Measurements from ENCODE around the gene SEL1L3. TPM values are rescaled to one million over a fixed set of nuclear protein-coding genes. Genes with fewer than 3 reads are reported as not detected.

SEL1L3 gene
- total RNA-seq, 1 donor from 2014 or later, result 100 TPM

DNA sequence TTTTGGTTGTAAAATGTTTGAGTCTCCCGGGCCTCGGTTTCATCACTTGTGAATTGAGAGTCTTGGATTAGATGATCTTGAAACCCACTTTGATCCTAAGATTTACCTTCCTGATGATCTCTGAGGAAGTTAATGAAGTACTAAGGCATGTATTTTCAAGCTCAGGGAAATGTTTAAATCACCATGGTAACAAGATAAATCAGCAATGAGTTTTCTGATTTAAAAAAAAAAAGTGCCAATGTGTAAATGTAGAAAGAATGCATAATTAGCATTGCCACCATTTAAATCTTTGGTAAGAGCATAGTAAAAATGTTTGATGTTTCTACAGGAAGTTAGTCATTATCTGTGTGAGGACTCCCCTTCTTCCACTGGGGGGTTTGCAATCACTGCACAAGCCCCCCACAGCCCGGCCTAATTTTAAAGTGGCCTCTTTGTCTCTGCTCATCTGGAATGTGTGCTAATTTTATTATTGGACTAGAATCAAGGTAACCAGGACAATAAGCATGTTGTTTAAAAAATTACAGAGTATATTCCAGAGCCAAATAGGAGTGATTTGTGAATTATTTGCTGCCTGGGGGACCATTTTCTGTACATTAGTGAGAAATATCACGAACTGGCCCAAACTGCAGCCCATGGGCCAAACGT is 113.5 kb downstream of the SEL1L3 start:
- no peak for DNase-seq (ENCODE audit: low spot score)

DNA sequence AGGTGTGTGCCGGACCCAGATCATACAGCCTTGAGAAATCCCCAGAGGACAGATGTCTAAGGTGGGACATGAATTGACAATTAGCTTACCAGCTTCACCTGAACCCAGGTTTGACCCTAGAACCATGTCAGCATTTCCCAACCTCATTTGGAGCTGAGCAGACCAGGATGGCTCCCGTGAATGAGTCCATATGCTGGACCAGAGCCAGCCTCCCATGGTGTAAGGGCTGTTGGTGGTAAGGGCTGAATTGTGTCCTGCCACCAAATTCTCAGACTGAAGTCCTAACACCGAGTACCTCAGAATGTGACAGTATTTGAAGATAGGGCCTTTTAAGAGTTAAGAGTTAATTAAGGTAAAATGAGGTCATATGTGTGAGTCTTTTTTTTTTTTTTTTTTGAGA is 118.8 kb downstream of the SEL1L3 start:
- no peak for DNase-seq (ENCODE audit: low spot score)

- no peak for DNase-seq (ENCODE audit: low spot score)
Measured at GRCh38 chr4:25729564-25729963, 133.2 kb downstream of the SEL1L3 start.

DNA sequence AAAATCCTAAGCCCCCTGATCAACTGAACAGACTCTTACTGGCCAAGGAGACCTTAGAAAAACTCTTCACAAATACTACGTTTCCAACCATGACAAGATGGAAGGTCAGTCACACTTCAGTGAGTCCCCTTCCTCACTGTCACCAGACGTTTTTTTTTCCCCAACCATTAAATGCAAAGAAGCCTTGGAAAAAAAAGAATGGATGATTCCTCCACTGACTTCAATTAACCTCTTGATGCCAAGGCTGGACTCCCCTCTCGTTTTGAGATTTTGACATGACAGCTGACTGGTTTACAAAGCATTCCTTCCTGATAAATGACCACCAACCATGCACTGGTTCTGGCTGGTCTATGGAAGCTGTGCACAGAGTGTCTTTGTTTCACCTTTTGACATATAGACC is 133.9 kb downstream of the SEL1L3 start:
- DNase-seq (ENCODE audit: low spot score), result no peak

- DNase-seq (ENCODE audit: low spot score), result no peak
Measured at GRCh38 chr4:25727711-25728493, 134.9 kb downstream of the SEL1L3 start.

DNA sequence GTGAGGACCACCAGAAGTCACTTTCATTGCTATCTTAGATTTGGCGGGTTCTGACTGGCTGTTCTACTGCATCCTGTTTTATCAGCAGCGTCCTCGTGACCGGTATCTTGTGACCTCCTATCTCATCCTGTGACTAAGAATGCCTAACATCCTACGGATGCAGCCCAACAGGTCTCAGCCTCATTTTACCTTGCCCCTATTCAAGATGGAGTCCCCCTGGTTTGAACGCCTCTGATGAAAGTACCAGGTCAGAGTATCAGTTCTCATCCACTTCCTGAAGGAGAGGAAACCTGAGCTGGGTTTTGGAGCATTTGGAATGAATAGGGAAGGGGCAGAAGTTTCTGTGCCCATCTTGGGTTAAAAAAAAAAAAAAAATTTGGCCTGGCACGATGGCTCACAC is 136.9 kb downstream of the SEL1L3 start:
- DNase-seq (ENCODE audit: low spot score), result no peak

DNA sequence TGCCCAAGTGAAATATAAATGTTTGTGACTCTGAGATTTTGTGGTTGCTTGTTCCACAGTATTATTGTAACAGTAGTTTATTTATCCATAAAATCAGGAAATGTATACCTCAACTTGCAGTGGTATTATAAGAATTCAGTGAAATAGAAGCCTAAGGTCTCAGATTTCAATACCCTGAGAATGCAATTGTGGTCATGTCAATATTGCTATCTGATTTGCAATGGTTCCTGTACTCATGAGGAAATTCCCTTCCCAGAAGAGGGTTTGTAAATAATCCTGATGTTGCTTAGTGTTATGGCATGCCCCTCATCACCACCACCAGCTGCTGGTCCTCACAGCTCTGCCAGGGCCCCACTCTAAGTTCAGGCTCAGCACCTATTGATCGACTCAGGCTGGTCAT is 139.4 kb downstream of the SEL1L3 start:
- DNase-seq (ENCODE audit: low spot score), result no peak

- DNase-seq (ENCODE audit: low spot score), result no peak
Measured at GRCh38 chr4:25722964-25723363, 139.8 kb downstream of the SEL1L3 start.

DNA sequence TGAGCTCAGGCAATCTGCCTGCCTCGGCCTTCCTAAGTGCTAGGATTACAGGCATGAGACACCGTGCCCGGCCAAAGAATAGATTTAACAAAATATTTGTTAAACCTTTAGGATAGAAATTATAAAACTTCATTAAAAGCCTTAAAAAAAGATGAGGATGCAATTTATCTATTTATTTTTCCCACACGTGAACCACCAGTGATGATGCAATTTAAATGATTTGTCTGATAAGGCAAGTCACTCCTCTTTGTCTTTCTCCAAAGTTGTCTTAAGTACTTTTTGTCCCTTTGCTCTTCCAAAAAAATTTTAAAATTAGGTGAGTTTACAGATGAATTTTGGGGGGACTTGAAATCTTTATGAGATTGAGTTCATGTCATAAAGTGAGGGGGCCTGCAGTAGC is 149.0 kb downstream of the SEL1L3 start:
- DNase-seq (ENCODE audit: low spot score), result no peak

- DNase-seq (ENCODE audit: low spot score), result no peak
Measured at GRCh38 chr4:25712611-25713010, 150.2 kb downstream of the SEL1L3 start.

GRCh38 chr4:25710637-25711036 is 152.2 kb downstream of the SEL1L3 start:
- no peak for DNase-seq (ENCODE audit: low spot score)

DNA sequence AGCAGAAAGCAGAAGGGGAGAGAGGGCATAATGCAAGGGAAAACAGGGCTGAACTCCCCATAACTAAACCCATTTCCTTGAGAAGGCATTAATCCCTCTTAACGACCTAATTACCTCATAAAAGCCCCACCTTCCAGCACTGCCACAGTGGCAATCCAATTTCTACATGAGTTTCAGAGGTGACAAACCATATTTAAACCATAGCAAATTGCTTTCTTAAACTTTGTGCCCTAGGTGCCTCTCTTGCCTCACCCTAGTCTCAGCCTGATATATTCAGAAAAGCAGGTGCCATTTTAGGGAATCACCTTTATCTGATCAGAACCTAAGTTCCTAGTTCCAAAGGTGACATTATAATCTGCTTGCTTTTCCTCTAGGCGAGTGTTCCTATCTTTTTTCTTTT is 158.3 kb downstream of the SEL1L3 start:
- DNase-seq (ENCODE audit: low spot score), result no peak

GRCh38 chr4:25703731-25704388 is 158.9 kb downstream of the SEL1L3 start:
- no peak for DNase-seq (ENCODE audit: low spot score)

GRCh38 chr4:25702848-25703247 is 159.9 kb downstream of the SEL1L3 start:
- no peak for DNase-seq (ENCODE audit: low spot score)

GRCh38 chr4:25700661-25701060 is 162.1 kb downstream of the SEL1L3 start:
- no peak for DNase-seq (ENCODE audit: low spot score)

DNA sequence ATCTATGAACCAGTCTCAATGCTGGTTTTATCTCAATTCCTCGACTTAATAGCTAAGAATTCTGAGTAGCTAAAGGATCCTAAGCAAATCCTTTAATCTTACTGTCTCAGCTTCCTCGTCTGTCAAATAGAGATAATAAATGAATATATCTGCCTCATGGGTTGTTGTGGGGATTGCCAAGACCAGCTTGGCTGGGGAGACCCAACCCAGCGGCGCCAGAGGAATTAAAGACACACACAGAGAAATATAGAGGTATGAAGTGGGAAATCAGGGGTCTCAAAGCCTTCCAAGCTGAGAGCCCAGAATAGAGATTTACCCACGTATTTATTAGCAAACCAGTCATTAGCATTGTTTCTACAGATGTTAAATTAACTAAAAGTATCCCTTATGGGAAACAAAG is 165.3 kb downstream of the SEL1L3 start:
- DNase-seq (ENCODE audit: low spot score), result no peak

Other genes with a start within 250 kb of the SEL1L3 start
- 2.5 TPM for gene SLC34A2, start 207.1 kb downstream of the SEL1L3 start, total RNA-seq
- gene SMIM20, start 51.2 kb upstream of the SEL1L3 start, total RNA-seq, result 28.3 TPM

All from ureter (tissue), 1 donor.